Pancreas (tissue), 10 donors: ENCODE measurements around the gene MED31. TPM values are rescaled to one million over a fixed set of nuclear protein-coding genes. Genes with fewer than 3 reads are reported as not detected.

Experiments used
- ATAC-seq, 4 donors: fragments of 200-7000 bp; cut with Tn5 transposase; one replicate each; pipeline versions ENCODE4 v1.8.0 to v1.9.1; 2020; ENCODE audit warnings: mild to moderate bottlenecking in 4 of 4, moderate library complexity in 4 of 4
- DNase-seq, 6 donors: peaks; one replicate each; pipeline ENCODE4 v3.0.0-alpha.2; 2020
- FAIRE-seq: peaks from 2 replicates; lab custom pipeline; 2012; peaks lifted over from hg19 to GRCh38; lab: Jason Lieb, UNC
- H3K27ac ChIP-seq, 4 donors: fragments of 200-600 bp; sonication (generic); 1 replicate in 3 of 4; 2 replicates in 1 of 4; pipeline versions ENCODE4 v1.5.0 to v1.8.0; 2020
- H3K27me3 ChIP-seq, 4 donors: fragments of 200-600 bp; one replicate each; pipeline ENCODE4 v1.8.0; 2021
- H3K36me3 ChIP-seq, 3 donors: fragments of 200-600 bp; sonication (generic) in 1 of 3; one replicate each; pipeline versions ENCODE4 v1.5.0 to v1.8.0; 2020 to 2021
- H3K4me1 ChIP-seq, 3 donors: fragments of 200-600 bp; one replicate each; pipeline ENCODE4 v1.8.0; 2021
- H3K4me3 ChIP-seq, 4 donors: fragments of 200-600 bp; sonication (generic) in 2 of 4; one replicate each; pipeline versions ENCODE4 v1.5.0 to v1.8.0; 2020 to 2021
- H3K9me3 ChIP-seq, 4 donors: fragments of 200-600 bp; one replicate each; pipeline ENCODE4 v1.8.0; 2021
- WGBS, 2 donors: extraction: QIAGEN DNeasy Blood & Tissue Kit; methylation state at CpG; one replicate each; pipeline ENCODE4 v1.1.7; 2013; 5-methylcytosine and 5-hydroxymethylcytosine counted together
- intact Hi-C, 3 donors: fragments of 100-400 bp; cut with DNase I; formaldehyde crosslinking; loops; one replicate each; pipeline versions ENCODE4 v1.11.1 to v1.14.2; 2022
- polyA plus RNA-seq, 2 donors: library from polyadenylated mRNA; stranded (reverse); fragments of 200-250 nt; gene quantifications; one replicate each; pipeline ENCODE4 v1.2.3, GENCODE V29; 2013
- total RNA-seq, 6 donors: library from RNA; stranded (reverse); fragmentation: NEBNext Ultra II Directional in 4 of 6; extraction: Animal tissue kit (Norgen Biotek cat#: 25700) in 4 of 6; gene quantifications; one replicate each; pipeline versions ENCODE4 v1.2.1 to v1.2.4, GENCODE V29; 2021 to 2023
- TF ChIP-seq, protein P1 (sequence below), 4 donors: fragments of 200-600 bp; sonication (generic) in 3 of 4; IDR thresholded peaks; one replicate each; pipeline versions ENCODE4 v1.5.0 to v1.8.0; 2021; ENCODE audit warnings: antibody characterized with exemption in 4 of 4
- donor health status: healthy with polysubstance abuse.
- donor health status: DM: no; HTN: no; CAD: no; lungs with moderate emphysema.
- donor health status: DM: no; HTN: no; CAD: no.
- donor health status: control.
- donor health status: control.
- donor health status: Bipolar disorder and iron deficiency.
- donor health status: DM: yes; HTN: yes; CAD: no.
- donor health status: DM: no; HTN: no; CAD: no.
- donor health status: DM: no; HTN: no; CAD: no.
- donor health status: DM: yes; HTN: yes; CAD: no.

Gene MED31
- total and polyA plus RNA-seq, 8 donors, result 2.2 to 14.5 (median 6.4) TPM

GRCh38 chr17:6605142-6605541, 46.3 kb downstream of the MED31 start:
- Histone ChIP-seq H3K4me1 (no peaks in the 10 kb centered on the region), H3K9me3 (no peaks in the 10 kb centered on the region), H3K4me3 (no peak overlapping the region), H3K27ac (no peak overlapping the region), H3K27me3 (no peaks in the 10 kb centered on the region), H3K36me3 (peaks cover 0 to 40% (median 3%) of the 10 kb centered on the region in 3 donors)
- DNase-seq (no peak), ATAC-seq (no peak), FAIRE-seq (no peak)
- intact Hi-C loops, result no loop called here
- TF ChIP-seq, protein P1, sequence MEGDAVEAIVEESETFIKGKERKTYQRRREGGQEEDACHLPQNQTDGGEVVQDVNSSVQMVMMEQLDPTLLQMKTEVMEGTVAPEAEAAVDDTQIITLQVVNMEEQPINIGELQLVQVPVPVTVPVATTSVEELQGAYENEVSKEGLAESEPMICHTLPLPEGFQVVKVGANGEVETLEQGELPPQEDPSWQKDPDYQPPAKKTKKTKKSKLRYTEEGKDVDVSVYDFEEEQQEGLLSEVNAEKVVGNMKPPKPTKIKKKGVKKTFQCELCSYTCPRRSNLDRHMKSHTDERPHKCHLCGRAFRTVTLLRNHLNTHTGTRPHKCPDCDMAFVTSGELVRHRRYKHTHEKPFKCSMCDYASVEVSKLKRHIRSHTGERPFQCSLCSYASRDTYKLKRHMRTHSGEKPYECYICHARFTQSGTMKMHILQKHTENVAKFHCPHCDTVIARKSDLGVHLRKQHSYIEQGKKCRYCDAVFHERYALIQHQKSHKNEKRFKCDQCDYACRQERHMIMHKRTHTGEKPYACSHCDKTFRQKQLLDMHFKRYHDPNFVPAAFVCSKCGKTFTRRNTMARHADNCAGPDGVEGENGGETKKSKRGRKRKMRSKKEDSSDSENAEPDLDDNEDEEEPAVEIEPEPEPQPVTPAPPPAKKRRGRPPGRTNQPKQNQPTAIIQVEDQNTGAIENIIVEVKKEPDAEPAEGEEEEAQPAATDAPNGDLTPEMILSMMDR (IDR thresholded peaks at IDR 0.05), result no peak
- WGBS, 2 donors, result 90 to 98% methylated on average over 6 of the region's 6 CpGs

DNA sequence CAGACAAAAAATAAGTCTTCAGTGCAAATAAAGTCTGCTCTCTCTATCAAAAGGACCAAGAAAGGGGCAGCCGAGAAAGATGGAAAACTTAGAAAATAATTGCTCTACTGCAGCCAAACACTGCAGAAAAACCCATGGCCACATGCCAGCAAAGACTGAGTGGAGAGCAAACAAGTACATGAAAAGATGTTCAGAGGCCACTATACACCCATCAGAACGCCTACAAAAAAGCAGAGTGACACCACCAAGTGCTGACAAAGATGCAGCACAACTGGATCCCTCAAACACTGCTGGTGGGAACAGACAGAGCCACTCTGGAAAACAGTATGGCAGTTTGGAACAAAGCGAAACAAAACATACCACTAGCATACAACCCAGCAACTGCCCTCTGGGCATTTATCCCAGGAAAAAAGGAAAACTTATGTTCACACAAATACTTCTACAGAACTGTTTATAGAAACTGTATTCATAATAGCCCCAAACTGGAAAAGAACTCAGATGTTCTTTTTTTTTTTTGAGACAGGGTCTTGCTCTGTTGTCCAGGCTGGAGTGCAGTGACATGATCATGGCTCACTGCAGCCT, 47.6 kb downstream of the MED31 start:
- no peaks in the 10 kb centered on the region for H3K9me3 ChIP-seq
- peaks cover 0 to 2% (median 0%) of the 10 kb centered on the region in 3 donors for H3K4me1 ChIP-seq
- no peak overlapping the region for H3K27ac ChIP-seq
- TF ChIP-seq, protein P1 (IDR thresholded peaks at IDR 0.05), result no peak
- H3K36me3 ChIP-seq, result peaks cover 0 to 27% (median 3%) of the 10 kb centered on the region in 3 donors
- no peak for DNase-seq
- H3K4me3 ChIP-seq, result no peak overlapping the region
- 73% methylated on average over 3 of the region's 3 CpGs for WGBS, 2 donors
- intact Hi-C loops, result no loop called here
- no peaks in the 10 kb centered on the region for H3K27me3 ChIP-seq
- FAIRE-seq, result no peak
- no peak for ATAC-seq

GRCh38 chr17:6602141-6602540, 49.3 kb downstream of the MED31 start:
- Histone ChIP-seq H3K4me1 (peaks cover 0 to 14% (median 8%) of the 10 kb centered on the region in 3 donors), H3K9me3 (no peaks in the 10 kb centered on the region), H3K27ac (no peak overlapping the region), H3K27me3 (no peaks in the 10 kb centered on the region), H3K4me3 (no peak overlapping the region), H3K36me3 (peaks cover 0 to 10% (median 3%) of the 10 kb centered on the region in 3 donors)
- 86 to 88% methylated on average over 2 of the region's 2 CpGs for WGBS, 2 donors
- TF ChIP-seq, protein P1 (IDR thresholded peaks at IDR 0.05), result no peak
- intact Hi-C loops, result no loop called here
- ATAC-seq (no peak), FAIRE-seq (no peak), DNase-seq (no peak)

DNA sequence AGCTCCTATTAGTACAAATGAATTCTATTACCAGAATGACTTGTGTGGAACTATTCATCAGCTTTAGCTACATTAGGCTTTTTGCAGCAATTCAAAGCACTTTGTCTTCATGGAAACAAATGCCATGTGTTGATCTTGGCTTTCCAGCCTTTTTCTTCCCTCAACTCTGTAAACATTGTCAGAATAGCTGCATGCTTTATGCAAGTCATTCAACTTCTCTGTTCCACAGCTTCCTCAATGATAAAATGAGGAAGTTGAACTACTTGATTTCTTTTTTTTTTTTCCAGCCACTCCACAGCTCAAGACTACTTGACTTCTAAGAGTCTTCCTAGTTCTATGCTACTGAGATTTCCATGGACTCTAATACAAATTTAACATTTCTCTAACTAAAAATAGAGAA, 52.0 kb downstream of the MED31 start:
- peak; percentile 81 for FAIRE-seq

GRCh38 chr17:6597727-6598126, 53.7 kb downstream of the MED31 start:
- intact Hi-C loops, result no loop called here
- peaks cover 0 to 14% (median 9%) of the 10 kb centered on the region in 3 donors for H3K4me1 ChIP-seq
- no peak overlapping the region for H3K4me3 ChIP-seq
- no peak overlapping the region for H3K27ac ChIP-seq
- no peak for FAIRE-seq
- no peaks in the 10 kb centered on the region for H3K27me3 ChIP-seq
- 11 to 13% methylated on average over 1 of the region's 1 CpG for WGBS, 2 donors
- DNase-seq, result no peak
- TF ChIP-seq, protein P1 (IDR thresholded peaks at IDR 0.05), result no peak
- no peak for ATAC-seq
- no peaks in the 10 kb centered on the region for H3K9me3 ChIP-seq
- peaks cover 3 to 20% (median 6%) of the 10 kb centered on the region in 3 donors for H3K36me3 ChIP-seq

More for the DNA sequence above, 52.0 kb downstream of the MED31 start:
- DNase-seq (no peak), ATAC-seq (peak in 3 of 4 donors; percentile 56 to 80 (median 71))
- TF ChIP-seq, protein P1 (IDR thresholded peaks at IDR 0.05), result no peak
- peaks cover 0 to 14% (median 8%) of the 10 kb centered on the region in 3 donors for H3K4me1 ChIP-seq
- H3K4me3 ChIP-seq, result no peak overlapping the region
- H3K36me3 ChIP-seq, result peaks cover 3 to 13% (median 6%) of the 10 kb centered on the region in 3 donors
- intact Hi-C loops, result no loop called here
- no peaks in the 10 kb centered on the region for H3K9me3 ChIP-seq
- H3K27me3 ChIP-seq, result no peaks in the 10 kb centered on the region
- peak overlapping the region in 2 of 4 donors; percentile 23 to 27 for H3K27ac ChIP-seq
